ENCODE measurements around the gene RPS6KC1.

Gene RPS6KC1

DNA sequence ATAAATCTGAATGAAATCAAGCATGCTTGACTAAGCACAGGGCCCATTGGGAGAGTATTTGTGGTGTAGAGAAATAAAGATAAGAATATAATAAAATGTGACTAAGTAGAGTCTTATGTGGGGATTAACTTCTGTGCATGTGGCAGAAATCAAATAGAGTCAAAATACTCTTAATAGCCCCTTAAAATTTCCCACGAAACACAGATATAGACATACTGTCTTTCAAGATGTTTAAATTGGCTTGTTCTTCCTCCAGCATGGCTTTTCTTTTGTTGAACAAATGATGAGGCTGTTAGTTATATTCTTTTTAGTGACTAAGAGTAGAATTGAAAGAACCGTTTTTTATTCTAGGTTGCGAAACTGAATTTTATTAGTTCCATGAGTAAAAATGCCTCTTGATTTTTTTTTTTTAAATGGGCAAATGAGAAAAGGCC lies 112.3 kb downstream of the RPS6KC1 start:
- TF ChIP-seq CREB1 (IDR thresholded peaks at IDR 0.05; ENCODE audit: low read depth) (no peak), RAD21 (IDR thresholded peaks at IDR 0.05; ENCODE audit: low read depth) (no peak), TCF12 (IDR thresholded peaks at IDR 0.05; ENCODE audit: low read depth) (no peak), TAF1 (IDR thresholded peaks at IDR 0.05; ENCODE audit: low read depth) (no peak), YY1 (IDR thresholded peaks at IDR 0.05; ENCODE audit: low read depth) (no peak), CEBPB (IDR thresholded peaks at IDR 0.05) (no peak), EP300 (IDR thresholded peaks at IDR 0.05; ENCODE audit: borderline replicate concordance) (no peak), MAX (IDR thresholded peaks at IDR 0.05) (no peak), EGR1 (IDR thresholded peaks at IDR 0.05) (no peak), NFIC (IDR thresholded peaks at IDR 0.05) (no peak), ZBTB7A (IDR thresholded peaks at IDR 0.05; ENCODE audit: low read depth) (no peak)
- TF ChIP-seq, protein P1, sequence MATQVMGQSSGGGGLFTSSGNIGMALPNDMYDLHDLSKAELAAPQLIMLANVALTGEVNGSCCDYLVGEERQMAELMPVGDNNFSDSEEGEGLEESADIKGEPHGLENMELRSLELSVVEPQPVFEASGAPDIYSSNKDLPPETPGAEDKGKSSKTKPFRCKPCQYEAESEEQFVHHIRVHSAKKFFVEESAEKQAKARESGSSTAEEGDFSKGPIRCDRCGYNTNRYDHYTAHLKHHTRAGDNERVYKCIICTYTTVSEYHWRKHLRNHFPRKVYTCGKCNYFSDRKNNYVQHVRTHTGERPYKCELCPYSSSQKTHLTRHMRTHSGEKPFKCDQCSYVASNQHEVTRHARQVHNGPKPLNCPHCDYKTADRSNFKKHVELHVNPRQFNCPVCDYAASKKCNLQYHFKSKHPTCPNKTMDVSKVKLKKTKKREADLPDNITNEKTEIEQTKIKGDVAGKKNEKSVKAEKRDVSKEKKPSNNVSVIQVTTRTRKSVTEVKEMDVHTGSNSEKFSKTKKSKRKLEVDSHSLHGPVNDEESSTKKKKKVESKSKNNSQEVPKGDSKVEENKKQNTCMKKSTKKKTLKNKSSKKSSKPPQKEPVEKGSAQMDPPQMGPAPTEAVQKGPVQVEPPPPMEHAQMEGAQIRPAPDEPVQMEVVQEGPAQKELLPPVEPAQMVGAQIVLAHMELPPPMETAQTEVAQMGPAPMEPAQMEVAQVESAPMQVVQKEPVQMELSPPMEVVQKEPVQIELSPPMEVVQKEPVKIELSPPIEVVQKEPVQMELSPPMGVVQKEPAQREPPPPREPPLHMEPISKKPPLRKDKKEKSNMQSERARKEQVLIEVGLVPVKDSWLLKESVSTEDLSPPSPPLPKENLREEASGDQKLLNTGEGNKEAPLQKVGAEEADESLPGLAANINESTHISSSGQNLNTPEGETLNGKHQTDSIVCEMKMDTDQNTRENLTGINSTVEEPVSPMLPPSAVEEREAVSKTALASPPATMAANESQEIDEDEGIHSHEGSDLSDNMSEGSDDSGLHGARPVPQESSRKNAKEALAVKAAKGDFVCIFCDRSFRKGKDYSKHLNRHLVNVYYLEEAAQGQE (IDR thresholded peaks at IDR 0.05; ENCODE audit: low read depth), result no peak
- TF ChIP-seq, protein P2, sequence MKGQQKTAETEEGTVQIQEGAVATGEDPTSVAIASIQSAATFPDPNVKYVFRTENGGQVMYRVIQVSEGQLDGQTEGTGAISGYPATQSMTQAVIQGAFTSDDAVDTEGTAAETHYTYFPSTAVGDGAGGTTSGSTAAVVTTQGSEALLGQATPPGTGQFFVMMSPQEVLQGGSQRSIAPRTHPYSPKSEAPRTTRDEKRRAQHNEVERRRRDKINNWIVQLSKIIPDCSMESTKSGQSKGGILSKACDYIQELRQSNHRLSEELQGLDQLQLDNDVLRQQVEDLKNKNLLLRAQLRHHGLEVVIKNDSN (IDR thresholded peaks at IDR 0.05), result no peak

GRCh38 chr1:213164561-213164960 lies 113.5 kb downstream of the RPS6KC1 start:
- TF ChIP-seq EGR1 (IDR thresholded peaks at IDR 0.05) (no peak), FOXM1 (IDR thresholded peaks at IDR 0.05; ENCODE audit: borderline replicate concordance, low read depth) (no peak), YY1 (IDR thresholded peaks at IDR 0.05; ENCODE audit: low read depth) (no peak), MAX (IDR thresholded peaks at IDR 0.05) (no peak), CREB1 (IDR thresholded peaks at IDR 0.05; ENCODE audit: low read depth) (no peak), ZBTB7A (IDR thresholded peaks at IDR 0.05; ENCODE audit: low read depth) (no peak), NFIC (IDR thresholded peaks at IDR 0.05) (no peak), CEBPB (IDR thresholded peaks at IDR 0.05) (no peak), TEAD4 (IDR thresholded peaks at IDR 0.05) (no peak), RAD21 (IDR thresholded peaks at IDR 0.05; ENCODE audit: low read depth) (no peak), TCF12 (IDR thresholded peaks at IDR 0.05; ENCODE audit: low read depth) (no peak), EP300 (IDR thresholded peaks at IDR 0.05; ENCODE audit: borderline replicate concordance) (no peak), TAF1 (IDR thresholded peaks at IDR 0.05; ENCODE audit: low read depth) (no peak)
- TF ChIP-seq, protein P2 (IDR thresholded peaks at IDR 0.05), result no peak
- TF ChIP-seq, protein P1 (IDR thresholded peaks at IDR 0.05; ENCODE audit: low read depth), result no peak

DNA sequence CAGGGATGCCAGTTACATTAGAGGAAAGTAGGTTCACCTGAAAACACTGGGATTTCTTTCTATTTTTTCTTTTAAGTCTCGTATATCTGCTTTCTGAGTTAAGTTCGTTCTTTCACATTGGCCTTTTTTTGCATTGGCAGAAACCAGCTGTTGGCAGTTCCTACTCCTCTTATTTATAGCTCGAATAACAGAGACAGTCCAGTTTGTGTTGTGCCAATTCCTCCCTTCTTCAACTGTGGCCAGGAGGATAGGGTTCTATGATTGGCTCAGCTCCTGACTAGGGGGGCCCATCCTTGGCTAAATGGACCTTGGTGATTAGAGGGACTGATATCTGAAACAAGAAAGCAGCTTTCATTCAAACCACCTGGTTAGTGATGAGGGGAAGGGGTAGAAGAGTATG lies 115.8 kb downstream of the RPS6KC1 start:
- TF ChIP-seq EP300 (IDR thresholded peaks at IDR 0.05; ENCODE audit: borderline replicate concordance) (no peak), FOXM1 (IDR thresholded peaks at IDR 0.05; ENCODE audit: borderline replicate concordance, low read depth) (no peak), TEAD4 (IDR thresholded peaks at IDR 0.05) (no peak), CEBPB (IDR thresholded peaks at IDR 0.05) (no peak)
- TF ChIP-seq, protein P1 (IDR thresholded peaks at IDR 0.05; ENCODE audit: low read depth), result no peak

DNA sequence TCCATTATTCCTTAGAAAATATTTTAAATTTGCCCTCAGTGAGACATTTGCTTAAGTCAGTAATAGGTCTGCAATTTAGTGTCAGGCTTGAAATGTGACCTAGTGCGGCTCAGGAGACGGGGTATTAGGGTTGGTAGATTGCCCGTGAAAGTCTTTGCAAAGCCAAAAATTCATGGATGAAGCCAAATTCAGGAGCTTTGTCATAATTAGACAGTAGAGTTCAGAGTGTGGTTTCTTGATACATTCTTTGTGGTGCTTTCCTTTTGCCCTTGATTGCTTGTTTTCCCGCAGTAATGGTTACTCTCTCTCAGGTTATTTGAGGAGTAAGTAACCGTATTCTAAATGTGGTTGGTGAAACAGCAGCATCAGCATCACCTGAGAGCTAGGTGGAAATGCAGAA lies 120.7 kb downstream of the RPS6KC1 start:
- TF ChIP-seq FOXM1 (IDR thresholded peaks at IDR 0.05; ENCODE audit: borderline replicate concordance, low read depth) (no peak), MAX (IDR thresholded peaks at IDR 0.05) (no peak), NFIC (IDR thresholded peaks at IDR 0.05) (no peak), CREB1 (IDR thresholded peaks at IDR 0.05; ENCODE audit: low read depth) (no peak), TEAD4 (IDR thresholded peaks at IDR 0.05) (no peak), CEBPB (IDR thresholded peaks at IDR 0.05) (no peak), TAF1 (IDR thresholded peaks at IDR 0.05; ENCODE audit: low read depth) (no peak)

All from Ishikawa (cell line).